Gastrocnemius medialis (tissue), 4 donors: Measurements from ENCODE around the gene NSMCE1.

ENCODE experiments used
- CTCF ChIP-seq, 5 experiments: fragments of 450-650 bp in 3 of 5; fragments of 200-600 bp in 2 of 5; sonication (generic) in 2 of 5; IDR thresholded peaks in 4 of 5; conservative IDR thresholded peaks in 1 of 5; 1 replicate in 4 of 5; 2 replicates in 1 of 5; pipeline ENCODE4 v1.5.1; 2016 to 2019; ENCODE audit warnings: antibody characterized with exemption in 5 of 5, mild to moderate bottlenecking in 3 of 5, moderate library complexity in 3 of 5
- POLR2A ChIP-seq, 2 donors: fragments of 450-650 bp; IDR thresholded peaks; one replicate each; pipeline ENCODE4 v1.6.1; 2017; ENCODE audit warnings: antibody characterized with exemption in 2 of 2, mild to moderate bottlenecking in 2 of 2, moderate library complexity in 2 of 2

GRCh38 chr16:27179500-27180072, 89.0 kb downstream of the NSMCE1 start:
- TF ChIP-seq POLR2A (IDR thresholded peaks at IDR 0.05) (no peak), CTCF (IDR thresholded peaks at IDR 0.05 in 4 of 5, conservative IDR thresholded peaks at IDR 0.05 in 1 of 5) (peak; percentile 83 to 94 (median 90))
